Measurements from ENCODE around the gene RAPGEF6.
"Not testable (repeated sequence)": the region's sequence is repeated elsewhere in the genome, so short reads cannot be mapped to it uniquely, and the experiment has no call there.

Gene RAPGEF6

GRCh38 chr5:131611064-131611381 lies 24.0 kb downstream of the RAPGEF6 start:
- no peak overlapping the region for H3K4me3 ChIP-seq (ENCODE audit: insufficient read depth, low read depth, low read length)
- no peaks in the 10 kb centered on the region for H3K9me3 ChIP-seq (ENCODE audit: control insufficient read depth, low read length)
- H3K36me3 ChIP-seq (ENCODE audit: control insufficient read depth, insufficient read depth, low read length), result no peaks in the 10 kb centered on the region
- no peak overlapping the region for H3K27ac ChIP-seq (ENCODE audit: insufficient read depth, low read depth, low read length, poor library complexity, severe bottlenecking)
- WGBS, 2 experiments, result 92 to 95% methylated on average over 1 to 2 of the region's 2 CpGs
- no peaks in the 10 kb centered on the region for H3K27me3 ChIP-seq (ENCODE audit: control insufficient read depth, insufficient read depth, low read length, poor library complexity, severe bottlenecking)
- H3K4me1 ChIP-seq (ENCODE audit: control insufficient read depth, insufficient read depth, low read length), result no peaks in the 10 kb centered on the region

- no peak overlapping the region for H3K4me3 ChIP-seq (ENCODE audit: insufficient read depth, low read depth, low read length)
- no peaks in the 10 kb centered on the region for H3K9me3 ChIP-seq (ENCODE audit: control insufficient read depth, low read length)
- H3K4me1 ChIP-seq (ENCODE audit: control insufficient read depth, insufficient read depth, low read length), result no peaks in the 10 kb centered on the region
- 91 to 95% methylated on average over 5 to 6 of the region's 6 CpGs for WGBS, 2 experiments
- H3K27me3 ChIP-seq (ENCODE audit: control insufficient read depth, insufficient read depth, low read length, poor library complexity, severe bottlenecking), result no peaks in the 10 kb centered on the region
- no peak overlapping the region for H3K27ac ChIP-seq (ENCODE audit: insufficient read depth, low read depth, low read length, poor library complexity, severe bottlenecking)
- no peaks in the 10 kb centered on the region for H3K36me3 ChIP-seq (ENCODE audit: control insufficient read depth, insufficient read depth, low read length)
These were observed 24.6 kb downstream of the RAPGEF6 start for GRCh38 chr5:131610198-131611063.

GRCh38 chr5:131609774-131610173 lies 25.3 kb downstream of the RAPGEF6 start:
- no peak overlapping the region for H3K4me3 ChIP-seq (ENCODE audit: insufficient read depth, low read depth, low read length)
- H3K27me3 ChIP-seq (ENCODE audit: control insufficient read depth, insufficient read depth, low read length, poor library complexity, severe bottlenecking), result no peaks in the 10 kb centered on the region
- no peak overlapping the region for H3K27ac ChIP-seq (ENCODE audit: insufficient read depth, low read depth, low read length, poor library complexity, severe bottlenecking)
- H3K4me1 ChIP-seq (ENCODE audit: control insufficient read depth, insufficient read depth, low read length), result no peaks in the 10 kb centered on the region
- 100% methylated on average over 1 of the region's 1 CpG; no CpG with 5 or more reads in 1 of the 2 experiments for WGBS, 2 experiments
- H3K9me3 ChIP-seq (ENCODE audit: control insufficient read depth, low read length), result no peaks in the 10 kb centered on the region
- no peaks in the 10 kb centered on the region for H3K36me3 ChIP-seq (ENCODE audit: control insufficient read depth, insufficient read depth, low read length)

- Histone ChIP-seq H3K4me1 (ENCODE audit: control insufficient read depth, insufficient read depth, low read length) (no peaks in the 10 kb centered on the region), H3K27ac (ENCODE audit: insufficient read depth, low read depth, low read length, poor library complexity, severe bottlenecking) (no peak overlapping the region), H3K9me3 (ENCODE audit: control insufficient read depth, low read length) (no peaks in the 10 kb centered on the region), H3K27me3 (ENCODE audit: control insufficient read depth, insufficient read depth, low read length, poor library complexity, severe bottlenecking) (no peaks in the 10 kb centered on the region), H3K4me3 (ENCODE audit: insufficient read depth, low read depth, low read length) (no peak overlapping the region), H3K36me3 (ENCODE audit: control insufficient read depth, insufficient read depth, low read length) (no peaks in the 10 kb centered on the region)
- WGBS, 2 experiments, result 80 to 83% methylated on average over 5 of the region's 5 CpGs
These were observed 26.4 kb downstream of the RAPGEF6 start for GRCh38 chr5:131608597-131608996.

GRCh38 chr5:131607903-131608540 lies 27.0 kb downstream of the RAPGEF6 start:
- no peak overlapping the region for H3K4me3 ChIP-seq (ENCODE audit: insufficient read depth, low read depth, low read length)
- no peak overlapping the region for H3K27ac ChIP-seq (ENCODE audit: insufficient read depth, low read depth, low read length, poor library complexity, severe bottlenecking)
- 92% methylated on average over 4 of the region's 4 CpGs for WGBS, 2 experiments
- no peaks in the 10 kb centered on the region for H3K27me3 ChIP-seq (ENCODE audit: control insufficient read depth, insufficient read depth, low read length, poor library complexity, severe bottlenecking)
- H3K4me1 ChIP-seq (ENCODE audit: control insufficient read depth, insufficient read depth, low read length), result no peaks in the 10 kb centered on the region
- no peaks in the 10 kb centered on the region for H3K36me3 ChIP-seq (ENCODE audit: control insufficient read depth, insufficient read depth, low read length)
- no peaks in the 10 kb centered on the region for H3K9me3 ChIP-seq (ENCODE audit: control insufficient read depth, low read length)

- H3K27ac ChIP-seq (ENCODE audit: insufficient read depth, low read depth, low read length, poor library complexity, severe bottlenecking), result no peak overlapping the region
- H3K27me3 ChIP-seq (ENCODE audit: control insufficient read depth, insufficient read depth, low read length, poor library complexity, severe bottlenecking), result no peaks in the 10 kb centered on the region
- WGBS, 2 experiments, result 94 to 98% methylated on average over 3 to 4 of the region's 4 CpGs
These were observed 27.6 kb downstream of the RAPGEF6 start for GRCh38 chr5:131607418-131607817.

GRCh38 chr5:131605086-131605485 lies 29.9 kb downstream of the RAPGEF6 start:
- no peaks in the 10 kb centered on the region for H3K4me1 ChIP-seq (ENCODE audit: control insufficient read depth, insufficient read depth, low read length)
- WGBS, 2 experiments, result 90% methylated on average over 1 of the region's 2 CpGs; no CpG with 5 or more reads in 1 of the 2 experiments
- peaks cover 3% of the 10 kb centered on the region for H3K36me3 ChIP-seq (ENCODE audit: control insufficient read depth, insufficient read depth, low read length)
- H3K4me3 ChIP-seq (ENCODE audit: insufficient read depth, low read depth, low read length), result no peak overlapping the region
- no peak overlapping the region for H3K27ac ChIP-seq (ENCODE audit: insufficient read depth, low read depth, low read length, poor library complexity, severe bottlenecking)
- no peaks in the 10 kb centered on the region for H3K9me3 ChIP-seq (ENCODE audit: control insufficient read depth, low read length)
- no peaks in the 10 kb centered on the region for H3K27me3 ChIP-seq (ENCODE audit: control insufficient read depth, insufficient read depth, low read length, poor library complexity, severe bottlenecking)

More at GRCh38 chr5:131607418-131607817, 27.6 kb downstream of the RAPGEF6 start:
- H3K36me3 ChIP-seq (ENCODE audit: control insufficient read depth, insufficient read depth, low read length), result no peaks in the 10 kb centered on the region
- H3K4me3 ChIP-seq (ENCODE audit: insufficient read depth, low read depth, low read length), result no peak overlapping the region
- no peaks in the 10 kb centered on the region for H3K9me3 ChIP-seq (ENCODE audit: control insufficient read depth, low read length)
- H3K4me1 ChIP-seq (ENCODE audit: control insufficient read depth, insufficient read depth, low read length), result no peaks in the 10 kb centered on the region

GRCh38 chr5:131595088-131596033 lies 39.7 kb downstream of the RAPGEF6 start:
- no peaks in the 10 kb centered on the region for H3K36me3 ChIP-seq (ENCODE audit: control insufficient read depth, insufficient read depth, low read length)
- no peaks in the 10 kb centered on the region for H3K9me3 ChIP-seq (ENCODE audit: control insufficient read depth, low read length)
- H3K4me1 ChIP-seq (ENCODE audit: control insufficient read depth, insufficient read depth, low read length), result no peaks in the 10 kb centered on the region
- no peak overlapping the region for H3K4me3 ChIP-seq (ENCODE audit: insufficient read depth, low read depth, low read length)
- no peak overlapping the region for H3K27ac ChIP-seq (ENCODE audit: insufficient read depth, low read depth, low read length, poor library complexity, severe bottlenecking)
- H3K27me3 ChIP-seq (ENCODE audit: control insufficient read depth, insufficient read depth, low read length, poor library complexity, severe bottlenecking), result no peaks in the 10 kb centered on the region
- WGBS, 2 experiments, result 95 to 97% methylated on average over 7 of the region's 8 CpGs

- Histone ChIP-seq H3K36me3 (ENCODE audit: control insufficient read depth, insufficient read depth, low read length) (no peaks in the 10 kb centered on the region), H3K9me3 (ENCODE audit: control insufficient read depth, low read length) (no peaks in the 10 kb centered on the region), H3K4me1 (ENCODE audit: control insufficient read depth, insufficient read depth, low read length) (no peaks in the 10 kb centered on the region), H3K27me3 (ENCODE audit: control insufficient read depth, insufficient read depth, low read length, poor library complexity, severe bottlenecking) (no peaks in the 10 kb centered on the region), H3K4me3 (ENCODE audit: insufficient read depth, low read depth, low read length) (no peak overlapping the region), H3K27ac (ENCODE audit: insufficient read depth, low read depth, low read length, poor library complexity, severe bottlenecking) (no peak overlapping the region)
- 92 to 93% methylated on average over 2 of the region's 2 CpGs for WGBS, 2 experiments
These were observed 41.1 kb downstream of the RAPGEF6 start for GRCh38 chr5:131593921-131594320.

- not testable (repeated sequence) for H3K9me3 ChIP-seq (ENCODE audit: control insufficient read depth, low read length); H3K4me3 ChIP-seq (ENCODE audit: insufficient read depth, low read depth, low read length); H3K27ac ChIP-seq (ENCODE audit: insufficient read depth, low read depth, low read length, poor library complexity, severe bottlenecking); H3K27me3 ChIP-seq (ENCODE audit: control insufficient read depth, insufficient read depth, low read length, poor library complexity, severe bottlenecking); H3K4me1 ChIP-seq (ENCODE audit: control insufficient read depth, insufficient read depth, low read length); H3K36me3 ChIP-seq (ENCODE audit: control insufficient read depth, insufficient read depth, low read length)
- WGBS, 2 experiments, result 93 to 95% methylated on average over 2 of the region's 2 CpGs
These were observed 41.6 kb downstream of the RAPGEF6 start for GRCh38 chr5:131593436-131593835.
